SK-N-SH treated with all-trans-retinoic acid at 6 μM for 48 hours (cell line): ENCODE measurements around the gene SPOP.
"Not testable (repeated sequence)": the region's sequence is repeated elsewhere in the genome, so short reads cannot be mapped to it uniquely, and the experiment has no call there.

ENCODE experiments used
- ATAC-seq: fragments of 200-7000 bp; cut with Tn5 transposase; 3 replicates; pipeline ENCODE4 v1.9.1; 2020; ENCODE audit warnings: mild to moderate bottlenecking, moderate library complexity
- ARNTL ChIP-seq: fragments of 450-650 bp; formaldehyde crosslinking; IDR thresholded peaks from 2 replicates; pipeline ENCODE4 v1.5.0; 2020; ENCODE audit warnings: low read depth, mild to moderate bottlenecking, moderate library complexity, borderline replicate concordance
- BACH2 ChIP-seq: fragments of 250-450 bp; sonication (Bioruptor Pico); IDR thresholded peaks from 2 replicates; pipeline ENCODE4 v1.9.0; 2021; ENCODE audit warnings: mild to moderate bottlenecking, borderline replicate concordance
- CSDC2 ChIP-seq: fragments of 250-450 bp; sonication (Bioruptor Pico); IDR thresholded peaks from 2 replicates; pipeline ENCODE4 v1.5.0; 2020; ENCODE audit warnings: mild to moderate bottlenecking, moderate library complexity
- CSRNP3 ChIP-seq: fragments of 250-450 bp; sonication (Bioruptor Pico); IDR thresholded peaks from 2 replicates; pipeline ENCODE4 v1.5.1; 2021; ENCODE audit warnings: mild to moderate bottlenecking, moderate library complexity
- GLIS3 ChIP-seq: fragments of 250-450 bp; sonication (Bioruptor Pico); IDR thresholded peaks from 2 replicates; pipeline ENCODE4 v1.5.0; 2020; ENCODE audit warnings: mild to moderate bottlenecking, moderate library complexity
- ISL1 ChIP-seq: fragments of 250-450 bp; sonication (Bioruptor Pico); IDR thresholded peaks from 2 replicates; pipeline ENCODE4 v2.1.2; 2022; ENCODE audit warnings: mild to moderate bottlenecking, moderate library complexity
- OSR1 ChIP-seq: fragments of 250-450 bp; sonication (Bioruptor Pico); IDR thresholded peaks from 2 replicates; pipeline ENCODE4 v1.8.0; 2022; ENCODE audit warnings: moderate library complexity, mild to moderate bottlenecking, inconsistent platforms
- POU6F1 ChIP-seq: fragments of 250-450 bp; sonication (Bioruptor Pico); IDR thresholded peaks from 2 replicates; pipeline ENCODE4 v1.8.0; 2021; ENCODE audit warnings: low read depth, mild to moderate bottlenecking, moderate library complexity, borderline replicate concordance
- RARB ChIP-seq: fragments of 250-450 bp; sonication (Bioruptor Pico); IDR thresholded peaks from 2 replicates; pipeline ENCODE4 v1.8.0; 2021; ENCODE audit warnings: mild to moderate bottlenecking, moderate library complexity
- SNAI2 ChIP-seq: fragments of 250-450 bp; sonication (Bioruptor Pico); IDR thresholded peaks from 2 replicates; pipeline ENCODE4 v1.5.0; 2020; ENCODE audit warnings: mild to moderate bottlenecking, moderate library complexity
- TSHZ2 ChIP-seq: fragments of 250-450 bp; sonication (Bioruptor Pico); IDR thresholded peaks from 2 replicates; pipeline ENCODE4 v1.5.0; 2020; ENCODE audit warnings: mild to moderate bottlenecking, moderate library complexity
- ZC3H10 ChIP-seq: fragments of 250-450 bp; sonication (Bioruptor Pico); IDR thresholded peaks from 2 replicates; pipeline ENCODE4 v1.5.1; 2021; ENCODE audit warnings: mild to moderate bottlenecking, moderate library complexity
- ZFP3 ChIP-seq: fragments of 250-450 bp; sonication (Bioruptor Pico); IDR thresholded peaks from 2 replicates; pipeline ENCODE4 v1.5.0; 2020; ENCODE audit warnings: mild to moderate bottlenecking, moderate library complexity
- ZNF70 ChIP-seq: fragments of 450-650 bp; formaldehyde crosslinking; IDR thresholded peaks from 2 replicates; pipeline ENCODE4 v1.5.0; 2020; ENCODE audit warnings: mild to moderate bottlenecking, moderate library complexity
- ZNF8 ChIP-seq: fragments of 450-650 bp; formaldehyde crosslinking; IDR thresholded peaks from 2 replicates; pipeline ENCODE4 v1.5.0; 2020; ENCODE audit warnings: mild to moderate bottlenecking, moderate library complexity

SPOP gene

GRCh38 chr17:49552070-49552751 is 125.7 kb downstream of the SPOP start:
- ATAC-seq, result no peak
- no peak for TF ChIP-seq CSRNP3 (CRISPR knock-in tag)
- no peak for TF ChIP-seq ZNF70 (CRISPR knock-in tag)
- no peak for TF ChIP-seq ZNF8 (CRISPR knock-in tag)
- TF ChIP-seq ZC3H10 (CRISPR knock-in tag), result no peak
- no peak for TF ChIP-seq ISL1 (CRISPR knock-in tag)
- no peak for TF ChIP-seq POU6F1

GRCh38 chr17:49551221-49552069 is 126.5 kb downstream of the SPOP start:
- no peak for TF ChIP-seq RARB (CRISPR knock-in tag)
- TF ChIP-seq BACH2, result no peak
- no peak for TF ChIP-seq POU6F1
- no peak for TF ChIP-seq CSDC2 (CRISPR knock-in tag)
- no peak for TF ChIP-seq TSHZ2 (CRISPR knock-in tag)
- no peak for TF ChIP-seq ZFP3
- no peak for TF ChIP-seq OSR1 (CRISPR knock-in tag)
- no peak for TF ChIP-seq CSRNP3 (CRISPR knock-in tag)
- TF ChIP-seq SNAI2 (CRISPR knock-in tag), result no peak
- TF ChIP-seq GLIS3 (CRISPR knock-in tag), result no peak
- no peak for TF ChIP-seq ARNTL (CRISPR knock-in tag)
- no peak for ATAC-seq

- ATAC-seq, result not testable (repeated sequence)
Observed at GRCh38 chr17:49550764-49551163, 127.1 kb downstream of the SPOP start.

- TF ChIP-seq ZNF8 (CRISPR knock-in tag) (no peak), ZNF70 (CRISPR knock-in tag) (no peak)
- ATAC-seq, result no peak
Observed at GRCh38 chr17:49549691-49550678, 127.9 kb downstream of the SPOP start.
